AG08396 (cell line): ENCODE results near the gene SORCS1.

Experiments used
- DNase-seq: peaks from one replicate; pipeline ENCODE4 v3.0.0; 2012; ENCODE audit warnings: low spot score, mixed read lengths

The SORCS1 gene

GRCh38 chr10:106815427-106816043 lies 349.0 kb downstream of the SORCS1 start:
- no peak for DNase-seq

- DNase-seq: no peak
Measured at GRCh38 chr10:106804992-106805582, 359.4 kb downstream of the SORCS1 start.

- no peak for DNase-seq
Measured at GRCh38 chr10:106802949-106803348, 361.6 kb downstream of the SORCS1 start.

GRCh38 chr10:106799776-106800175 lies 364.7 kb downstream of the SORCS1 start:
- DNase-seq: no peak

- no peak for DNase-seq
Measured at GRCh38 chr10:106795619-106796018, 368.9 kb downstream of the SORCS1 start.

GRCh38 chr10:106793617-106794016 lies 370.9 kb downstream of the SORCS1 start:
- DNase-seq: no peak

- no peak for DNase-seq
Measured at GRCh38 chr10:106789623-106790022, 374.9 kb downstream of the SORCS1 start.

GRCh38 chr10:106788982-106789381 lies 375.5 kb downstream of the SORCS1 start:
- no peak for DNase-seq

- DNase-seq: no peak
Measured at GRCh38 chr10:106785528-106785927, 379.0 kb downstream of the SORCS1 start.

- no peak for DNase-seq
Measured at GRCh38 chr10:106780632-106781031, 383.9 kb downstream of the SORCS1 start.

GRCh38 chr10:106777841-106778240 lies 386.7 kb downstream of the SORCS1 start:
- DNase-seq: no peak

GRCh38 chr10:106775127-106775526 lies 389.4 kb downstream of the SORCS1 start:
- no peak for DNase-seq

- DNase-seq: no peak
Measured at GRCh38 chr10:106772957-106773356, 391.5 kb downstream of the SORCS1 start.

- no peak for DNase-seq
Measured at GRCh38 chr10:106771154-106771553, 393.4 kb downstream of the SORCS1 start.

GRCh38 chr10:106768204-106768603 lies 396.3 kb downstream of the SORCS1 start:
- no peak for DNase-seq

GRCh38 chr10:106765928-106766327 lies 398.6 kb downstream of the SORCS1 start:
- DNase-seq: no peak

- DNase-seq: no peak
Measured at GRCh38 chr10:106765241-106765754, 399.2 kb downstream of the SORCS1 start.

- DNase-seq: no peak
Measured at GRCh38 chr10:106764360-106764759, 400.1 kb downstream of the SORCS1 start.

GRCh38 chr10:106761906-106762305 lies 402.6 kb downstream of the SORCS1 start:
- DNase-seq: no peak

GRCh38 chr10:106757521-106757920 lies 407.0 kb downstream of the SORCS1 start:
- DNase-seq: no peak

- no peak for DNase-seq
Measured at GRCh38 chr10:106751091-106751490, 413.4 kb downstream of the SORCS1 start.

GRCh38 chr10:106746868-106747267 lies 417.6 kb downstream of the SORCS1 start:
- DNase-seq: no peak

- no peak for DNase-seq
Measured at GRCh38 chr10:106741006-106741530, 423.4 kb downstream of the SORCS1 start.

GRCh38 chr10:106740071-106740470 lies 424.4 kb downstream of the SORCS1 start:
- no peak for DNase-seq
